HG03460 (cell line): ENCODE results near the gene TMA7B.

ENCODE experiments used
- ATAC-seq: cut with Tn5 transposase; IDR thresholded peaks from one replicate; pipeline ENCODE4 v1.9.1; 2021; ENCODE audit not compliant: unreplicated experiment

TMA7B gene

GRCh38 chr22:39932918-39933649 lies 27.1 kb upstream of the TMA7B start:
- no peak for ATAC-seq

- no peak for ATAC-seq
Measured at GRCh38 chr22:39933741-39934140, 26.5 kb upstream of the TMA7B start.

GRCh38 chr22:39935116-39935515 lies 25.1 kb upstream of the TMA7B start:
- ATAC-seq, result no peak

- ATAC-seq, result no peak
Measured at GRCh38 chr22:39935612-39936011, 24.6 kb upstream of the TMA7B start.

GRCh38 chr22:39936523-39937145 lies 23.6 kb upstream of the TMA7B start:
- no peak for ATAC-seq

- ATAC-seq, result no peak
Measured at GRCh38 chr22:39937906-39938305, 22.3 kb upstream of the TMA7B start.

- ATAC-seq, result no peak
Measured at GRCh38 chr22:39938509-39939111, 21.6 kb upstream of the TMA7B start.

- no peak for ATAC-seq
Measured at GRCh38 chr22:39939830-39940229, 20.4 kb upstream of the TMA7B start.

DNA sequence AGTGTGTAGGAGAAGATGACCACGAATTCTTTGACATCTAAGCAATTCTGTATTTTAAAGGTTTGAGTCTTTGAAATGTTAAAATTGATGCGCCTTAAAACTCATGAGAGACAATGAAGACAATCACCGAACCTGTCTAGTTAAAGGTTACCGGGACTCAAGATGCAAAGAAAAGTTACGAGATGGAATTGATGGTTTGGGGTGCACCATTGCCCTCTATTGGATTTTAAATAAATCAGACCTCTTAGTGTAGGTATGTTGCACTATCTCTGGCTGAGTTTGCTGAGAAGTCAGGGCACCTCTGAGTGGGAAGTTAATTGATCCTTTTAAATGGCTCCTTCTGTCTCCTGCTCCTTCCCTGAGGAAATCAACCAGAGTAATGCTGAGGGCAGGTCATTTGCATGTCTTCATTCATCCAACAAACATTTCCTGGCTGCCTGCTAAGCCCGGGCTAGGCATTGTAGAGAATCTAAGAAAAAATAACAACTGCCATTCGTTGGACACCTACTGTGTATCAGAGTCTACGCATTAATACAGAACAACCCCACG lies 19.4 kb upstream of the TMA7B start:
- no peak for ATAC-seq

DNA sequence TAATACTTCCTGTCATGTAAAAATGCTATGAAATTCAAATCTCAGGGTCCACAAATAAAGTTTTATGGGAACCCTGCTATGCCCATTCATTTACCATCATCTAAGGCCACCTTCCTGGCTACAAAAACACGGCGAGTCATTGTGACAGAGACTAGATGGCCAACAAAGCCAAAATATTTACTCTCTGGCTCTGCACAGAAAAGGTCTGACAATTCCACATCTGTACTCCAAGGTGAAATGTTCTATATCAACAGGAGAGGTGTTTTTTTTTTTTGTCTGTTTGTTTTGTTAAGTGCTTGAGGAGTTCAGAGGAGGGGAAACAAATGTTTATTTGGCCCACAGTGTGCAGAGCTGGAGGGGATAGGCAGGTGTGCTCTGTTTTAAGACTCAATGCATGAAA lies 18.6 kb upstream of the TMA7B start:
- no peak for ATAC-seq

DNA sequence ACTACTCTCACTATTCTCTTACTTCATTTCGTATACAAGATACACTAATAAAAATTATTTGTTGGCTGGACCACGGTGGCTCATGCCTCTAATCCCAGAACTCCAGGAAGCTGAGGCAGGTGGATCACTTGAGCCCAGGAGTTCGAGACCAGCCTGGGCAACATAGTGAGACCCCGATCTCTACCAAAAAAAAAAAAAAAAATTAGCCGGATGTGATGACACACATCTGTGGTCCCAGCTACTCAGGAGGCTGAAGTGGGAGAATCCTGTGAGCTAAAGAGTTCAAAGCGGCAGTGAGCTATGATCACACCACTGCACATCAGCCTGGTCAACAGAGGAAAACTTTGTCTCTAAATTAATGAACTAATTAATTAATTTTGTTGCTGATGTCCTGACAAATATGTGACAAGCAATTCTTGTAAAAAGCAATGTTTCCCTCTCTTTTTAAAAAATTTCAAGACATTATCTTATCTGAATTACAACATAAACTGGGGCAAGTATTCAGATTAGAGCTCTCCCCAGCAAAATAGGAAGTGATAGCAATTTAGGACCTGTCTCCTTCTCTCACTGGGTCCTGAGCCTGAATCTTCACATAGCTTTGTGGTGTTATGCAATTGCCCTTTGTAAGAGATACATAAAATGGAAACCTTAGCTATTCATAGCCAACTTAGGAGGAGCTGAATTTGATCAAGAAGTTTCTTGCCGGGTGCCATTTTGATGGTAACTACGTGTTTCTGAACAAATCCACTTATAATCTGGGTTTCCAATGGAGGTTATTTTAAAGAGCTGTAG lies 17.6 kb upstream of the TMA7B start:
- ATAC-seq, result no peak

DNA sequence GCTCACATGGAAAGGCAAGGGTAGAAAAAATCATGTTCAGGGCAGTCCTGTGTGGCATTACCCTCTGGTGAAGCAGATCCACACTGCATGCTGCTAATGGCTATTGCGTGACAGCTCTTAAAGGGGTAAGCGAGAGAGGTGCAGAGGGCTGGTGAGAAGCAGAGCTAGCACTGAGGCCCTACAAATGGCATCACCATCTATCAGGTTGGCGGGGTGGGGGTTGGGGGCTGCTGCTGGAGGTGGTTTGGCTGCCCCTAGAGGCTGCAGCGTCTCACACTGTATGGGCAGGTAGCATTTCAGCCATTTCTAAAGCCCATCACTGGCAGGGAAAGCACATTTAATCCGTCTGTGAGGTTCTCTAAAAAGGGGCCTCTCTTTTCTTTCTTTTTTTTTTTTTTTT lies 16.9 kb upstream of the TMA7B start:
- ATAC-seq, result no peak

DNA sequence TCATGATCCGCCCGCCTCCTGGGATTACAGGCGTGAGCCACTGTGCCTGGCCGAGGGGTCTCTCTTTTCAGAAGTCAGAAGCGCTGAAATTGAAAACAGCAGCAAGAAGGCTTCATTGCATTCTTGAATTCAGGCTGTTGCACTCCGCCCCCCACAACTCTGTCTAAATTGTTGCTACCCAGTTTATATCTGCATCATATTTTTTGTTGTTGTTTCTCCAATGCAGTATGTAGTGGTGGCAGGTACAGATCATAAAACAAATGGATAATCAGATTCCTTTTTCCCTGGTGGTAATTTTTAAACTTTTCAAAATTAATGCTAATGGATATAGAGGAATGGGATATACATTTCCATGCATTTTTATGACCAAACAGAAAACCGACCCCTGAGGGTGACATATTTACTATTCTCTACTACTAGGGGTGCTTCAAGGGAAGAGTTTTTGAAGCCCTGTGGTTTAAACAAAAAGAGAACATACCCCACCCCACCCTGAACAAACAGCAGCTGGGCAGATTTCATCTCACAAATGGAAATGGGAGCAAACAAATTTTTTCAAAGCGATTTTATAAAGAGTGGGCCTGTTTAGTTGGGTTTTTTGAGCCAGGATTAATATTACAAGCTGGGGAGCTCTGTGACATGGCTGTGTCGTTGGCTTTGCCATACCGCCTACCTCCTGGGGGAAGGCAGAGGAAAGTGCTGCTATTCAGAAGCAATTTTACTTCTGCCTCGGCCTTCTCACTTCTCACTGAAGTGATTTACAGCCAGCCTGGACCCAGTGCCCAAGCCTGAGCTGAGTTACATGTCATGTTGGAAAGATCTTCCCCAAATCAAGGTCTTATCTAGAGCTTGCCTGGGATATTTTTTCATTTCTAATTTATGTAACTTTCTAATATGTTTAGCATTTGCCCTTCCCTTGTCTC lies 16.0 kb upstream of the TMA7B start:
- ATAC-seq, result no peak

DNA sequence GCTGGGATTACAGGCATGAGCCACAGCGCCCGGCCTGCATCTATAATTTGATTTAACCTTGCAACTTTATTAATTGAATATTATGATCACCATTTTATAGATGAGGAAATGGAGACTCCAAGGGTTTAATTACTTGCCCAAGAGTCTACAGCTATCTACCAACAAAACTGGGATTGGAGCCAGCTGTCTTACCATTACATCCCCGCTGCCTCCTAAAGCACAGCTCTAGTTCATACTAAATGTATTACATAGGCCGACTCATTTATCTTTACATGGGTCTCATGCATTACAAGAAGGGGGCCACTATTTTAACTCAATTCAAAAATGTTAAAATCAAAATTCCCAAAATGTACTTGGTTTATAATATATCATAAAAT lies 14.1 kb upstream of the TMA7B start:
- no peak for ATAC-seq

DNA sequence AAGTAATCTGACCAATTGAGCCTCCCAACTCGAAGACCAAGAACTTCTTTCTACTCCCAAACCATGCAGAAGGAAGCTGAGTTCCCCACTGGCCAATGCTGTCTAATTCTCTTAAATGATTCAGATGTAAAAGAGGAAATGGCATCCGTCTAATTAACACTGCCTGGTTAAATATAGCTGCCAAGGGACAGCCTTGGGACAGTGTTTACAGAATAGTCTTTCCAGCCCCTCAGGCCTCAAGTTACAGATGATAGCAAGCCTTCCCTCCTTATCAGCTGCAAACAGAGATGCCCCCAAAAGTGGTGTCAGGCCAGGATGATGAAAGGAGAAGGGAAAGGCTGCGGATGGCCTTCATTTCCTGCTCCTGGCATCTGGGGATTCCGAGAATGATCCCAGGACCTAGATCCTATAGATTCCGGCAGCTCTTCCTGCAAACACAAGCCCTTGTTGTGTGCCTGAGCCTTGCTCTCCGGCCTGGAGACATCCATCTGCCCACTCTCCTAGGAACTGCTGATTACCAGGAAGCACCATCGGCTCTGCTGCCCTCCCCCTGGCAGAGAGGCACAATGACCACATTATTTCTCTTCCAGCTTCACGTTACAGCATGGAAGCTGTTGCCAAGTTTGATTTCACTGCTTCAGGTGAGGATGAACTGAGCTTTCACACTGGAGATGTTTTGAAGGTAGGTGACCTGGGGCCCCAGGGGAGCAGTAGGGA lies 13.5 kb upstream of the TMA7B start:
- ATAC-seq, result no peak

DNA sequence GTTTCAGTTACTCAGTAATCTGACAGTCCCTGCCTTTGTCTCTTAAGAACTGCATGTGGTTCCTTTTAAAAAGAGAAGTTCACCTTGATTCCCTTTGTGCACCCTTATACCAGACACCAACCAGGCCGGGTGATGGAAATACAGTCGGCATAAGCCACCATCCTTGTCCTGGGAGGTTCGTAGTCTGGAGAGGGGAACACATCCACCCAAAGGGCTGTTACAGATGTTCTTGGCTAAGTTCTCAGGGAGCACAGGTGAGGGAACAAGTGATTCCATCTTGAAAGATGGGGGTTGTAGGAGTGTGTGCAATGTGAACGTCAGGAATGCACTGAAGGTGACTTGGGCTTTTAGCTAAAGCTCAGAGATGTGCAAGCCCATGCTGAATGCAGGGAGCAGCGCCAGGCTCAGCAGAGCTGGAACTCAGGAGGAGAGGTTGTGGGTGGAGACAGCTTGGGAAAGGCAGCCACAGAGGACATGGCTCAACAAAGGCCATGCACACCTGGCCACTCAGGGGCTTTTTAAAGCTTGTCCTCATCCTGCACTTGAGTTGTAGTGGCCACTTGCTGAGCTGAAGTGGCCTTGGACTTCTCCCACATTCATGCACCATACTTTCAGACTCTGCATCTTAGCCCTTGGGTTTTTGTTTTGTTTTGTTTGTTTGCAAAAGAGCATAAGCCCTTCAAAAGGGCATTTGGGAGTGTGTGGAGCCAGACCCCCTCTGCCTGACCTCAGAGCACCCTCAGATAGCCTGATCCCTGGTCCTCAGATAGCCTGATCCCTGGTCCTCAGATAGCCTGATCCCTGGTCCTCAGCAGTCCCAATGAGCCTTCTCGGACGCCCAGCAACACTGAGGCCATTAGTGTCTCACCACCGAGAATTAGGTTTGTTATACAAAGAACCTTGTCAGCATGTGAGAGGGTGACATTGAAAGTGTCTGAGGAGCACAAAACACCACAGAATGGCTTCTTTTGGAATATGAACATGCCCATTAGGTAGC lies 12.7 kb upstream of the TMA7B start:
- ATAC-seq, result no peak

DNA sequence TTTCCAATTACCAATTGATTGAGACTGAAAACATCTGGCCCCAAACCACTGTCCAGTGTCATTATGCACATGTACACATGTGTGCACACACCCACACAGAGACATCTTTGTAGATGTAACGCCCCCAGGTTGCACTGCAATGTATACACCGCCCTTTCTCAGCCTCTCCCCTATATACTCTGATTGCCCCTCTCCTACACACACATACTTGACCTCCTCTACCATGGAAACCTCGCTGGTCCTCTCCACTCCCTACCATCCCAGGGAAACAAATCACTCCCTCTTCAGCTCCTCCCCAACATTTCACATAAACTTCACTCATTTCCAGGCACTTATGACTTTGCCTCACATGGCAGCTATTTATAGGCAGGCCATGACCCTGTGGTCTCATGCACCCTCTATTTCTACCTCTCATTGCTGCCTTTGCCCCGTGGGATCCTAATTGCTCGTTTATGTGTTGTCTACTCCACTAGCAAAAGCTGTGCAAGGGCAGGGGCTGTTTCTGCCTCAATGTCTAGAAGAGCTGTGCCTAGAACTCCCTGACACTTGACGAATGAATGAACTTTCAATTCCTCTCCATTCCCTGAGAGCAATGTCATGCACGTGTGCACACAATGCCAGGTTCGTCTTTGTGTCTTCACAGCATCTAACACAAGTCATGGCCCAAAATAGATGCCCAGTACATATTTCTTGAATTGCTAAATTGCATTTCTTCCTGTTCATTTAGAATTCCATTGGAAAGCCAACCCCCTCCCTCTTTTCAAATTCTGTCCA lies 10.0 kb upstream of the TMA7B start:
- no peak for ATAC-seq
